Upper lobe of right lung (tissue), 1 donor: Measurements from ENCODE around the gene SLC17A2. TPM values are rescaled to one million over a fixed set of nuclear protein-coding genes. Genes with fewer than 3 reads are reported as not detected.
A peak's percentile ranks its signal among the peaks of the same experiment; 100 is the strongest.

Experiments
- ATAC-seq: fragments of 200-7000 bp; cut with Tn5 transposase; one replicate; pipeline ENCODE4 v1.9.1; 2020; ENCODE audit warnings: mild to moderate bottlenecking, moderate library complexity
- DNase-seq: peaks from one replicate; pipeline ENCODE4 v3.0.0-alpha.2; 2020
- H3K27ac ChIP-seq: fragments of 200-600 bp; one replicate; pipeline ENCODE4 v1.8.0; 2022
- H3K27me3 ChIP-seq: fragments of 200-600 bp; one replicate; pipeline ENCODE4 v1.8.0; 2022; ENCODE audit warnings: mild to moderate bottlenecking
- H3K36me3 ChIP-seq: fragments of 200-600 bp; one replicate; pipeline ENCODE4 v1.8.0; 2022
- H3K4me1 ChIP-seq: fragments of 200-600 bp; one replicate; pipeline ENCODE4 v1.8.0; 2022
- H3K4me3 ChIP-seq: fragments of 200-600 bp; one replicate; pipeline ENCODE4 v1.8.0; 2022; ENCODE audit warnings: mild to moderate bottlenecking
- H3K9me3 ChIP-seq: fragments of 200-600 bp; one replicate; pipeline ENCODE4 v1.8.0; 2022
- intact Hi-C: fragments of 100-400 bp; cut with DNase I; formaldehyde crosslinking; loops from one replicate; pipeline ENCODE4 v1.11.0; 2022
- total RNA-seq: library from RNA; stranded (reverse); fragmentation: NEBNext Ultra II Directional; extraction: Animal tissue kit (Norgen Biotek cat#: 25700); gene quantifications from one replicate; pipeline ENCODE4 v1.2.1, GENCODE V29; 2021
- TF ChIP-seq, protein P1 (sequence below): fragments of 200-600 bp; IDR thresholded peaks from one replicate; pipeline ENCODE4 v1.8.0; 2022; ENCODE audit warnings: antibody characterized with exemption
- donor health status: DM: no; HTN: yes; CAD: no; lungs with severe emphysema.

The SLC17A2 gene
- total RNA-seq, 1 donor from 2014 or later = not detected

DNA sequence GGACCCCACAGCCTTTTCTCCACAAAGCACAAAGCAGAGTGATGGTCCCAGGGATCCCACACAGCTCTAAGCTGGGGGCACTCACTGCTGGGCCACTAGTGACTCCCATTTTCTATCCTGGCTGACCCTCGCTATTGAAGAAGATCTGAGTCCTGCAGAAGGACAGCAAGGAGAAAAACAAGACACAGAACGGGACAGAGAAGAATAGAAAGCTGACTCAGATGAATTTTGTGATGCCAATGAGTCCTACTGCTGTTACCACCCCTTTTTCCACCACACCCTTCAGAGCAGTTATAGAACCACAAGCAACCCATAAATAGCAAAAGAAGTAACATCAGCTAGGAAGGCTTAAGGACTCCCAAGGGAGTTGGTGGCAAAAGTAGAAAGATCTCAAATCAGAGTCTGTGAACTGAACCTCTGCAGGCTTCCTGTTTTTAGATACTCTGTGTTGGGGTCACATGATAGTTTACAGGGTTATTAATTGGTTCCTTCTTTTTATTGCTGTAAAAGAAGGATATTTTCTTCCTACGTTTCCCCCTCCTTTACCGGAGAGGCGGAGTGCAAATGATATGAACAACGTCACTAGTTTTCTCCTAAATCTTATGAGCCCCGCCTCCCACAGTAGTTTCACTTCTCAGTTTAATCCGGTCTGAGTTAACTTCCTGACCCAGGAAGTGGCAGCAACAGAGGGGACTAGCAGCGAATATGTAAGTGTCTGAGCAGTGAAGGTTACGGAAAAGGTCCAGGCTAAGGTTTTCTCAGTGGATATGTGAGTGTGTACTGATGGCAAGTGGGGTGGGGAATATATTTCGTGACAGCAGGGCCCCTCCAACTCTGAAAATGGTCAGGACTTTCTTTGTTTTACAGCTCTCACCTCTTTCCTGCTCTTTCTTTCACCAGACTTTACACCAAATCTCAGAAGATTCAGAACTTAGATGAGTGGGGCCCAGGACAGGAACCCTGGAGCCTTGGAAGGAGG, 31.9 kb upstream of the SLC17A2 start, which contains the start of gene TRIM38:
Gene TRIM38 (plus strand): TSS at position 654 of the 979 bp plus-strand sequence. CDS start 3,721 bp downstream, outside the sequence.
- TF ChIP-seq, protein P1, sequence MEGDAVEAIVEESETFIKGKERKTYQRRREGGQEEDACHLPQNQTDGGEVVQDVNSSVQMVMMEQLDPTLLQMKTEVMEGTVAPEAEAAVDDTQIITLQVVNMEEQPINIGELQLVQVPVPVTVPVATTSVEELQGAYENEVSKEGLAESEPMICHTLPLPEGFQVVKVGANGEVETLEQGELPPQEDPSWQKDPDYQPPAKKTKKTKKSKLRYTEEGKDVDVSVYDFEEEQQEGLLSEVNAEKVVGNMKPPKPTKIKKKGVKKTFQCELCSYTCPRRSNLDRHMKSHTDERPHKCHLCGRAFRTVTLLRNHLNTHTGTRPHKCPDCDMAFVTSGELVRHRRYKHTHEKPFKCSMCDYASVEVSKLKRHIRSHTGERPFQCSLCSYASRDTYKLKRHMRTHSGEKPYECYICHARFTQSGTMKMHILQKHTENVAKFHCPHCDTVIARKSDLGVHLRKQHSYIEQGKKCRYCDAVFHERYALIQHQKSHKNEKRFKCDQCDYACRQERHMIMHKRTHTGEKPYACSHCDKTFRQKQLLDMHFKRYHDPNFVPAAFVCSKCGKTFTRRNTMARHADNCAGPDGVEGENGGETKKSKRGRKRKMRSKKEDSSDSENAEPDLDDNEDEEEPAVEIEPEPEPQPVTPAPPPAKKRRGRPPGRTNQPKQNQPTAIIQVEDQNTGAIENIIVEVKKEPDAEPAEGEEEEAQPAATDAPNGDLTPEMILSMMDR = no peak
- H3K4me1 ChIP-seq = peaks cover 48% of the 10 kb centered on the region
- DNase-seq (no peak), ATAC-seq (peak; percentile 94)
- H3K36me3 ChIP-seq = peaks cover 20% of the 10 kb centered on the region
- no peaks in the 10 kb centered on the region for H3K9me3 ChIP-seq
- H3K4me3 ChIP-seq = peak within 1 kb of the TSS; percentile 66
- intact Hi-C loops = no loop called here
- no peaks in the 10 kb centered on the region for H3K27me3 ChIP-seq
- peak within 1 kb of the TSS; percentile 91 for H3K27ac ChIP-seq

DNA sequence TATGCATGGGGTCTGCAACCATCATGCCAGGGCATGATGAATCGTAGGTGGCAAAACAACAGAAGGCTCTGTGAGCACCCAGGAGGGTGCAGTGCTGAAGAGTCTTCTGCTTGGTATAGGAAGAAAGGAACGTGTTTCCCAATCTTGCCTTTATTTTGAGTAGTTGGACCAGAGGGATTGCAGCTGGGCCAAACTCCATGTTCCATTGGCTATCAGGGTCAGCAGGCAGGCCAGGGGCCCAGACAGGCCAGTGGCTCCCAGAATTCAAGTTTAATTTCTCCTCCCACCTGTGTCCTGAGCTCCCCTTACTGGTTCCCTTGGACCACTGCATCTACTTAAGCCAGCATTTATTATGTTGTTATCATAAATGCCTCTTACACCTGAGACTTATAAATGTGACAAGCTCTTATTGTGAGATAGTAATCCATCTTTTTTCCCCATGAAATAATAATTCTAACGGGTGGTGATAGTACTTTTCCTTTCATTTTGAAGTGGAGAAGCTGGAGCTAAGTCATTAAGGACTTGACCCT, 31.2 kb upstream of the SLC17A2 start:
- Histone ChIP-seq H3K27ac (peak overlapping the region; percentile 91), H3K36me3 (peaks cover 13% of the 10 kb centered on the region), H3K9me3 (no peaks in the 10 kb centered on the region), H3K27me3 (no peaks in the 10 kb centered on the region), H3K4me3 (peak overlapping the region; percentile 66), H3K4me1 (peaks cover 42% of the 10 kb centered on the region)
- DNase-seq (no peak), ATAC-seq (no peak)
- TF ChIP-seq, protein P1 = no peak
- intact Hi-C loops = no loop called here

DNA sequence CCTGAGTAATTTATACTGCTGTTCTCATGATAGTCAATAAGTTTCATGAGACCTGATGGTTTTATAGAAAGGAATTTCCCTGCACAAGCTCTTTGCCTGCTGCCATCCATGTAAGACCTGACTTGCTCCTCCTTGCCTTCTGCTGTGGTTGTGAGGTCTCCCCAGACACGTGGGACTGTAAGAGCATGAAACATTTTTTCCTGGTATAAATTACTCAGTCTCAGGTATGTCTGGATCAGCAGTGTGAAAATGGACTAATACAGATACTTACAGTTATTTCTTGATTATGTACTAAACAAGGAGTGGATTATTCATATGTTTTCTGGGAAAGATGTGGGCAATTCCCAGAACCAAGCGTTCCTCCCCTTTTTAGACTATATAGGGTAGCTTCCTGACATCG, 30.2 kb upstream of the SLC17A2 start:
- no peak overlapping the region for H3K27ac ChIP-seq
- H3K9me3 ChIP-seq = no peaks in the 10 kb centered on the region
- H3K27me3 ChIP-seq = no peaks in the 10 kb centered on the region
- DNase-seq (no peak), ATAC-seq (no peak)
- intact Hi-C loops = no loop called here
- H3K4me1 ChIP-seq = peaks cover 33% of the 10 kb centered on the region
- peaks cover 7% of the 10 kb centered on the region for H3K36me3 ChIP-seq
- H3K4me3 ChIP-seq = no peak overlapping the region
- TF ChIP-seq, protein P1 = no peak

GRCh38 chr6:25959890-25960536, 29.5 kb upstream of the SLC17A2 start:
- no peak overlapping the region for H3K4me3 ChIP-seq
- H3K4me1 ChIP-seq = peaks cover 25% of the 10 kb centered on the region
- H3K36me3 ChIP-seq = peaks cover 3% of the 10 kb centered on the region
- intact Hi-C loops = no loop called here
- ATAC-seq (no peak), DNase-seq (no peak)
- H3K27ac ChIP-seq = no peak overlapping the region
- no peaks in the 10 kb centered on the region for H3K9me3 ChIP-seq
- H3K27me3 ChIP-seq = no peaks in the 10 kb centered on the region
- TF ChIP-seq, protein P1 = no peak

GRCh38 chr6:25958700-25959162, 28.2 kb upstream of the SLC17A2 start:
- no peak overlapping the region for H3K4me3 ChIP-seq
- intact Hi-C loops = no loop called here
- ATAC-seq (no peak), DNase-seq (no peak)
- peaks cover 13% of the 10 kb centered on the region for H3K4me1 ChIP-seq
- TF ChIP-seq, protein P1 = no peak
- H3K9me3 ChIP-seq = no peaks in the 10 kb centered on the region
- H3K27ac ChIP-seq = no peak overlapping the region
- H3K36me3 ChIP-seq = no peaks in the 10 kb centered on the region
- no peaks in the 10 kb centered on the region for H3K27me3 ChIP-seq
